Calu3 (cell line): Measurements from ENCODE around the gene PPP4R3A. TPM values are rescaled to one million over a fixed set of nuclear protein-coding genes. Genes with fewer than 3 reads are reported as not detected.
"Not testable (repeated sequence)": the region's sequence is repeated elsewhere in the genome, so short reads cannot be mapped to it uniquely, and the experiment has no call there.

ENCODE experiments used
- BruUV-seq: library from RNA; stranded (reverse); fragments of 400-500 nt; replicated peaks from 2 replicates; lab custom pipeline; 2021; lab: Mats Ljungman, UMichigan
- CTCF ChIA-PET: fragments of 300-600 bp; sonication (Branson Sonifier 250); formaldehyde crosslinking; loops from one replicate; lab custom pipeline; 2022; ENCODE audit warnings: antibody characterized with exemption; lab: Charles Lee
- DNase-seq: peaks from one replicate; pipeline ENCODE4 v3.0.0; 2022
- H3K27ac Mint-ChIP-seq: one replicate; pipeline ENCODE4 v1.8.0; 2022; ENCODE audit warnings: mixed read lengths; ENCODE audit not compliant: unreplicated experiment
- H3K27me3 Mint-ChIP-seq: one replicate; pipeline ENCODE4 v1.8.0; 2022; ENCODE audit warnings: mixed read lengths; ENCODE audit not compliant: unreplicated experiment
- H3K36me3 Mint-ChIP-seq: one replicate; pipeline ENCODE4 v1.8.0; 2022; ENCODE audit warnings: mild to moderate bottlenecking, moderate library complexity, mixed read lengths; ENCODE audit not compliant: insufficient read depth, unreplicated experiment
- H3K4me1 Mint-ChIP-seq: one replicate; pipeline ENCODE4 v1.8.0; 2022; ENCODE audit warnings: mild to moderate bottlenecking, low read depth, mixed read lengths; ENCODE audit not compliant: unreplicated experiment
- H3K4me3 Mint-ChIP-seq: one replicate; pipeline ENCODE4 v1.8.0; 2022; ENCODE audit warnings: mild to moderate bottlenecking, low read depth, moderate library complexity, mixed read lengths; ENCODE audit not compliant: unreplicated experiment
- H3K9me3 Mint-ChIP-seq: one replicate; pipeline ENCODE4 v1.8.0; 2022; ENCODE audit warnings: low read depth, mixed read lengths; ENCODE audit not compliant: unreplicated experiment
- CTCF ChIP-seq: fragments of 200-600 bp; IDR thresholded peaks from one replicate; pipeline ENCODE4 v1.8.0; 2022; ENCODE audit warnings: antibody characterized with exemption; ENCODE audit not compliant: unreplicated experiment
- intact Hi-C: fragments of 100-400 bp; cut with micrococcal nuclease; formaldehyde crosslinking; loops from one replicate; pipeline ENCODE4 v1.10.0; 2022; ENCODE audit not compliant: unreplicated experiment
- total RNA-seq: library from RNA; stranded (reverse); gene quantifications from 2 replicates; pipeline ENCODE4 v1.2.3, GENCODE V29; 2022

The PPP4R3A gene
- total RNA-seq, 1 experiment from 2014 or later = 82.2 TPM

- H3K4me3 Mint-ChIP-seq = no peak overlapping the region
- H3K27me3 Mint-ChIP-seq = no peaks in the 10 kb centered on the region
- no TSS peak for BruUV-seq
- H3K4me1 Mint-ChIP-seq = peaks cover 15% of the 10 kb centered on the region
- TF ChIP-seq CTCF = no peak
- DNase-seq = no peak
- intact Hi-C loops = no loop called here
- H3K9me3 Mint-ChIP-seq = no peaks in the 10 kb centered on the region
- peaks cover 36% of the 10 kb centered on the region for H3K36me3 Mint-ChIP-seq
- H3K27ac Mint-ChIP-seq = no peak overlapping the region
- CTCF ChIA-PET = interaction anchor here (0.7 kb wide), 1 partner anchor 24 kb away, joined by 5 read pairs; no protein-coding TSS in a partner anchor
Observed at GRCh38 chr14:91501951-91502930, 7.9 kb downstream of the PPP4R3A start.

- H3K27ac Mint-ChIP-seq = no peak overlapping the region
- no peaks in the 10 kb centered on the region for H3K9me3 Mint-ChIP-seq
- no peak for DNase-seq
- no peak for TF ChIP-seq CTCF
- intact Hi-C loops = no loop called here
- BruUV-seq = no TSS peak
- peaks cover 24% of the 10 kb centered on the region for H3K4me1 Mint-ChIP-seq
- CTCF ChIA-PET = interaction anchor here (0.7 kb wide), 1 partner anchor 25 kb away, joined by 5 read pairs; no protein-coding TSS in a partner anchor
- no peaks in the 10 kb centered on the region for H3K27me3 Mint-ChIP-seq
- H3K4me3 Mint-ChIP-seq = no peak overlapping the region
- H3K36me3 Mint-ChIP-seq = peaks cover 36% of the 10 kb centered on the region
Observed at GRCh38 chr14:91501348-91501747, 8.8 kb downstream of the PPP4R3A start.

DNA sequence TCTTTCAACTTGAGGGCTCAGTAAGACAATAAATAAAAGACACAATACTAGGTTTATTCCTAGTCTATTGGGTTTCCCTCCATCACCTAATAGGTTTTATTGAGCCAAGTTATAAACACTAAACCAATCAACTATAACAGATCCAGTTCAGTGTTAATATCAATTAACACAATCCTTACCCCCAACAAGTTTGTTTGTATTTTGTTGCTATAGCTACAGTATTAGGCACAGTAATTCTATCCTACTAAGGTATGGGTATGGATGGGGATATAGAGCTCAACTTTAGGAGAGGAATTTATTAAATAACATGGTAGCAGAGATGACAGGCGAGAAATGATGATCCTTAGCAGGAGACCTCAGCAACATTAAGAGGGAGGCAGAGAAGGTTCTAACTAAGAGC is 13.3 kb downstream of the PPP4R3A start:
- no peak for DNase-seq
- TF ChIP-seq CTCF = no peak
- BruUV-seq = no TSS peak
- Mint-ChIP-seq H3K27me3 (no peaks in the 10 kb centered on the region), H3K9me3 (no peaks in the 10 kb centered on the region), H3K36me3 (peaks cover 21% of the 10 kb centered on the region), H3K4me1 (peaks cover 15% of the 10 kb centered on the region), H3K27ac (peak overlapping the region; percentile 36), H3K4me3 (peak overlapping the region; percentile 2)
- intact Hi-C loops = no loop called here
- CTCF ChIA-PET = no interaction called here

GRCh38 chr14:91494392-91495065 is 15.6 kb downstream of the PPP4R3A start:
- peaks cover 15% of the 10 kb centered on the region for H3K4me1 Mint-ChIP-seq
- BruUV-seq, CTCF ChIA-PET, H3K9me3 Mint-ChIP-seq, H3K27ac Mint-ChIP-seq, H3K27me3 Mint-ChIP-seq, intact Hi-C loops, DNase-seq, H3K4me3 Mint-ChIP-seq: not testable (repeated sequence)
- H3K36me3 Mint-ChIP-seq = peaks cover 13% of the 10 kb centered on the region
